ENCODE measurements around the gene LINC00305. TPM values are rescaled to one million over a fixed set of nuclear protein-coding genes. Genes with fewer than 3 reads are reported as not detected.

LINC00305 gene
- total RNA-seq, 1 donor from 2014 or later, result not detected

Other genes with a start within 250 kb of the LINC00305 start
- gene SERPINB10, start 241.1 kb downstream of the LINC00305 start, total RNA-seq, result 0.98 TPM
- gene HMSD, start 199.8 kb downstream of the LINC00305 start, total RNA-seq, result not detected
- gene SERPINB8, start 179.0 kb downstream of the LINC00305 start, total RNA-seq, result 18.7 TPM